Tibial nerve (tissue), 4 donors: ENCODE data around the gene PCBP4. TPM values are rescaled to one million over a fixed set of nuclear protein-coding genes. Genes with fewer than 3 reads are reported as not detected.
"Not testable (repeated sequence)": the region's sequence is repeated elsewhere in the genome, so short reads cannot be mapped to it uniquely, and the experiment has no call there.

Source experiments
- DNase-seq, 2 donors: peaks; one replicate each; pipeline ENCODE4 v3.0.0-alpha.2; 2019; ENCODE audit warnings: low spot score in 2 of 2
- H3K27ac ChIP-seq, 4 donors: fragments of 200-600 bp; sonication (generic) in 3 of 4; one replicate each; pipeline ENCODE4 v1.5.1; 2017 to 2019; ENCODE audit warnings: mild to moderate bottlenecking in 1 of 4
- H3K27me3 ChIP-seq, 2 donors: fragments of 200-600 bp; sonication (generic) in 1 of 2; one replicate each; pipeline versions ENCODE4 v1.5.1 to v1.6.0; 2017 to 2019
- H3K36me3 ChIP-seq, 3 donors: fragments of 200-600 bp; sonication (generic); one replicate each; pipeline ENCODE4 v1.5.1; 2018 to 2019
- H3K4me1 ChIP-seq, 4 donors: fragments of 200-600 bp; sonication (generic) in 3 of 4; one replicate each; pipeline ENCODE4 v1.5.1; 2017 to 2019
- H3K4me3 ChIP-seq, 4 donors: fragments of 200-600 bp; sonication (generic) in 3 of 4; one replicate each; pipeline ENCODE4 v1.5.1; 2017 to 2019; ENCODE audit warnings: mild to moderate bottlenecking in 1 of 4, moderate library complexity in 1 of 4
- H3K9me3 ChIP-seq, 4 donors: fragments of 200-600 bp; sonication (generic) in 3 of 4; one replicate each; pipeline ENCODE4 v1.5.1; 2017 to 2019
- EP300 ChIP-seq, 2 donors: sonication (generic); formaldehyde crosslinking; IDR thresholded peaks; one replicate each; pipeline ENCODE4 v1.6.1; 2017; ENCODE audit warnings: antibody characterized with exemption in 2 of 2, mild to moderate bottlenecking in 1 of 2
- POLR2A ChIP-seq, 2 donors: fragments of 450-650 bp; IDR thresholded peaks; one replicate each; pipeline ENCODE4 v1.6.1; 2017; ENCODE audit warnings: antibody characterized with exemption in 2 of 2, mild to moderate bottlenecking in 2 of 2, moderate library complexity in 2 of 2
- WGBS, 2 donors: methylation state at CpG; one replicate each; pipeline ENCODE4 v1.1.5; 2018; 5-methylcytosine and 5-hydroxymethylcytosine counted together
- total RNA-seq, 4 donors: library from RNA; depleted of rRNA; stranded (reverse); fragments of >200 nt; gene quantifications; one replicate each; pipeline ENCODE4 v1.1.0, GENCODE V29; 2016
- TF ChIP-seq, protein P1 (sequence below), 5 experiments: fragments of 200-600 bp in 3 of 5; fragments of 450-650 bp in 2 of 5; sonication (generic) in 3 of 5; IDR thresholded peaks; one replicate each; pipeline ENCODE4 v1.5.1; 2016 to 2019; ENCODE audit warnings: antibody characterized with exemption in 5 of 5, mild to moderate bottlenecking in 3 of 5, moderate library complexity in 2 of 5

The PCBP4 gene
- total RNA-seq, 4 donors from 2014 or later: 838 to 1,216 (median 1,000) TPM

DNA sequence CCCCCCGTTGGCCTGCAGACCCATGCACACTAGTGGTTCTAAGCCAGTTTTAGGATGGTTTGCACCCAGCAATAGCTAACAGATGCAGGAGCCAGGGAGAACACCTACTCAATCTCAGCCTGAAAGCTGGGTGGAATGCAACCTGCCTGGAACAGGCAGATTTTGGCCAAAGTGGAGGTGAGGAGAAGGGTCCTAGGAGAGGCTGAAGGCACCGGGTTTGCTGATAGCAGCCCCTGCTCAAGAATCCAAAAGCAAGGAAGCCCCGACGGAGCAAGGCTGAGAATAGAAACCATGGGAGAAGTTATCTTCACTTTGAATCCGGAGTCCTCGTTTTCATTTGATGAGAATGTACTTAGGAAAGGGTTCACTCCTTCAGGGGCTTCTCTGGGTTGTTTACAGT, 35.5 kb downstream of the PCBP4 start:
- no peak for DNase-seq
- no peak overlapping the region for H3K4me3 ChIP-seq
- TF ChIP-seq EP300 (IDR thresholded peaks at IDR 0.05) (no peak), POLR2A (IDR thresholded peaks at IDR 0.05) (no peak)
- TF ChIP-seq, protein P1, sequence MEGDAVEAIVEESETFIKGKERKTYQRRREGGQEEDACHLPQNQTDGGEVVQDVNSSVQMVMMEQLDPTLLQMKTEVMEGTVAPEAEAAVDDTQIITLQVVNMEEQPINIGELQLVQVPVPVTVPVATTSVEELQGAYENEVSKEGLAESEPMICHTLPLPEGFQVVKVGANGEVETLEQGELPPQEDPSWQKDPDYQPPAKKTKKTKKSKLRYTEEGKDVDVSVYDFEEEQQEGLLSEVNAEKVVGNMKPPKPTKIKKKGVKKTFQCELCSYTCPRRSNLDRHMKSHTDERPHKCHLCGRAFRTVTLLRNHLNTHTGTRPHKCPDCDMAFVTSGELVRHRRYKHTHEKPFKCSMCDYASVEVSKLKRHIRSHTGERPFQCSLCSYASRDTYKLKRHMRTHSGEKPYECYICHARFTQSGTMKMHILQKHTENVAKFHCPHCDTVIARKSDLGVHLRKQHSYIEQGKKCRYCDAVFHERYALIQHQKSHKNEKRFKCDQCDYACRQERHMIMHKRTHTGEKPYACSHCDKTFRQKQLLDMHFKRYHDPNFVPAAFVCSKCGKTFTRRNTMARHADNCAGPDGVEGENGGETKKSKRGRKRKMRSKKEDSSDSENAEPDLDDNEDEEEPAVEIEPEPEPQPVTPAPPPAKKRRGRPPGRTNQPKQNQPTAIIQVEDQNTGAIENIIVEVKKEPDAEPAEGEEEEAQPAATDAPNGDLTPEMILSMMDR (IDR thresholded peaks at IDR 0.05): no peak
- H3K9me3 ChIP-seq: no peaks in the 10 kb centered on the region
- WGBS, 2 donors: 85 to 93% methylated on average over 6 of the region's 6 CpGs
- H3K27me3 ChIP-seq: no peaks in the 10 kb centered on the region
- H3K36me3 ChIP-seq: peaks cover 0 to 64% (median 23%) of the 10 kb centered on the region in 3 donors
- H3K4me1 ChIP-seq: no peaks in the 10 kb centered on the region
- H3K27ac ChIP-seq: no peak overlapping the region

DNA sequence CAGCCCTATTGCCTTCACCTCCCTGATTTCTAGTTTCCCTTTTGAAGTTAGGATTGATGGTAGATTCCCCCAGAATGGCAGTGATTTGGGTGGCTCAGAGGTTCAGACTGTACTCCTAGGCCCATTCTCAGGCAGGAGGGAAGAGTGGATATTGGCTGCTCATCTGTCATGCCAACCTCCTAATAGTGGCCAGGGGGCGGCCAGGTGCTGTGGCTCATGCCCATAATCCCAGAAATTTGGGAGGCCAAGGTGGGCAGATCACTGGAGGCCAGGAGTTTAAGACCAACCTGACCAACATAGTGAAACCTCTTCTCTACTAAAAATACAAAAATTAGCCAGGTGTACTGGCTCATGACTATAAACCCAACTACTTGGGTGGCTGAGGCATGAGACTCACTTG, 36.8 kb downstream of the PCBP4 start:
- no peaks in the 10 kb centered on the region for H3K9me3 ChIP-seq
- no peak for TF ChIP-seq POLR2A (IDR thresholded peaks at IDR 0.05)
- TF ChIP-seq, protein P1 (IDR thresholded peaks at IDR 0.05): no peak
- no peak for TF ChIP-seq EP300 (IDR thresholded peaks at IDR 0.05)
- WGBS, 2 donors: 100% methylated on average over 1 of the region's 1 CpG
- H3K36me3 ChIP-seq: peaks cover 0 to 51% (median 13%) of the 10 kb centered on the region in 3 donors
- no peak overlapping the region for H3K27ac ChIP-seq
- H3K4me1 ChIP-seq: no peaks in the 10 kb centered on the region
- no peak for DNase-seq
- H3K4me3 ChIP-seq: no peak overlapping the region
- H3K27me3 ChIP-seq: no peaks in the 10 kb centered on the region

DNA sequence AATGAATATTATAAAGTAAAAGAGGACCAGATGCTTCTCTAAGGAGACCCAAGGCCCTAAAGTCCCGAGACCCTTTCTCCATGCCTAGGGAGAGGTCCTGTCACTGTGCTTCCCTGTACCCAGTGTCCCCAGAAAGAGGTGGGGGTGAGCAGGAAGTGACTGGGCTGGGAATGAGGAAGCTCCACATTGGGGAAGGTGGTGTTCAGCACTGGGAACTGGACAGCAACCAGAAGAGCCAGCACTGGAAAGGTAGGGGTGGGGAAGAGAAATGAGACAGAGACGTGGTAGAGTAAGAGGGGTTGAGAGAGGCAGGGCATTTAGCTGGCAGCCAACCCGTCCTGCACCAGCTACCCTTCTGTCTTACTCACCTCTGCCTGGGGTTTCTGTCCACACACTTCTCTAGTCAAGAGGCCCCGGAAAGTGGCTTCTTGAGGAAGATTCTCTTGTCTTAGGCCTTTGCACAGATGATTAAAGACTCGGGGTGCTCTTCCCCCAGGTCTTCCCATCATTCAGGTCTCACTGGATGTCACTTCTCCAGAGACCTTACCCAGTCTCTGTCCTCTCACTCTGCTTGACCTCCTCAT, 37.7 kb downstream of the PCBP4 start:
- Histone ChIP-seq H3K27ac (no peak overlapping the region), H3K9me3 (no peaks in the 10 kb centered on the region), H3K27me3 (no peaks in the 10 kb centered on the region), H3K36me3 (peaks cover 0 to 42% (median 5%) of the 10 kb centered on the region in 3 donors), H3K4me1 (no peaks in the 10 kb centered on the region), H3K4me3 (no peak overlapping the region)
- 67 to 74% methylated on average over 5 of the region's 5 CpGs for WGBS, 2 donors
- TF ChIP-seq, protein P1 (IDR thresholded peaks at IDR 0.05): no peak
- TF ChIP-seq EP300 (IDR thresholded peaks at IDR 0.05): no peak
- no peak for TF ChIP-seq POLR2A (IDR thresholded peaks at IDR 0.05)
- DNase-seq: no peak

DNA sequence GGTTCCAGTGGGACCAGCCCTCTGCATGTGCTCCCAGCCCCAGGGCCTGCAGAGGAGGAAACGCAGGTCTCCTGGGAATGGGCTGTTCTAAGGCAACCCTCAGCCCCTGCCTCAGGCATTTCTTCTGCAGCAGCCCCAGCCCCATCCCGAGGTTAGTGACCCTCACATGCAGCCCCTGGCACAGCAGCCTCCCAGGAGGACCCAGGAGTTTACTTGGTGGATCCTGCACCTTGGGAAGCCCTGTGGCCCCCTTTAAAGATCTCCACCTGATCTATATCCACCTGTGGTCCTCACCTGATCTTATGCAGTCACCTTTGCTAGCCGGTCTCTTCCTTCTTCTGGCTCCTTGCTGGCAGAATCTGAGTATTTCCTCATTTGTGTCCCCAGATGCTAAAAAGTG, 38.3 kb downstream of the PCBP4 start:
- not testable (repeated sequence) for H3K4me3 ChIP-seq, H3K9me3 ChIP-seq, DNase-seq, H3K27me3 ChIP-seq, H3K27ac ChIP-seq, H3K4me1 ChIP-seq
- H3K36me3 ChIP-seq: peaks cover 0 to 36% (median 0%) of the 10 kb centered on the region in 3 donors
- 58 to 75% methylated on average over 2 to 3 of the region's 3 CpGs for WGBS, 2 donors

DNA sequence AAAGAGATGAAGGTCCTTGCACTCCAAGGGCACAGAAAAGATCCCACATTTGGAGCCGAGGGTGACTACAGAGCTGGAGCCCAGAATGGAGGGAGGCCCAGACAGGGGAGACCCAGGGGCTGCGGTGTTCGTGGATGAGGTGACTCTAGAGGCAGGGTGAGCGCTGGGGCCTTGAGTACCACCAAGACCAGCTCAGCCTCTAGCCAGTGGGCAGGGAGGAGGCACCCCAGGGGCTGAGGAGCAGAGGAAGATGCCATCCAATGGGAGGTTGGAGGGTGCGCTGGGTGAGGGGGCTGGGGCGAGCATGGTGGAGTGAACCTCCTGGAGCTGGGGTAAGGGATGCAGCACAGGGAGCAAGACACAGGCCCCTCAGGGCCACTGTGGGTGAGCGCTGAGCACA, 38.8 kb downstream of the PCBP4 start:
- H3K9me3 ChIP-seq: no peaks in the 10 kb centered on the region
- no peak for DNase-seq
- H3K4me3 ChIP-seq: no peak overlapping the region
- H3K36me3 ChIP-seq: peaks cover 0 to 31% (median 0%) of the 10 kb centered on the region in 3 donors
- H3K27ac ChIP-seq: no peak overlapping the region
- TF ChIP-seq POLR2A (IDR thresholded peaks at IDR 0.05) (no peak), EP300 (IDR thresholded peaks at IDR 0.05) (no peak)
- TF ChIP-seq, protein P1 (IDR thresholded peaks at IDR 0.05): no peak
- WGBS, 2 donors: 92% methylated on average over 7 of the region's 7 CpGs
- H3K27me3 ChIP-seq: no peaks in the 10 kb centered on the region
- no peaks in the 10 kb centered on the region for H3K4me1 ChIP-seq
